ENCODE data around the gene NFE2L2.

- TF ChIP-seq CTCF (IDR thresholded peaks at IDR 0.05 in 4 of 5, conservative IDR thresholded peaks at IDR 0.05 in 1 of 5) = no peak
- no peak for TF ChIP-seq POLR2A (IDR thresholded peaks at IDR 0.05)
These were observed 48.0 kb upstream of the NFE2L2 start for GRCh38 chr2:177312562-177312961.

Data from gastrocnemius medialis (tissue), 4 donors.